GM23248 (cell line): Measurements from ENCODE around the gene SLC9A4.

Experiments used
- EZH2 ChIP-seq: fragments of 200-600 bp; sonication (generic); IDR thresholded peaks from 2 replicates; pipeline ENCODE4 v1.6.1; 2018; ENCODE audit warnings: antibody characterized with exemption, mild to moderate bottlenecking; ENCODE audit not compliant: insufficient read depth, poor library complexity, severe bottlenecking
- EZH2phosphoT487 ChIP-seq: fragments of 200-600 bp; sonication (generic); IDR thresholded peaks from 2 replicates; pipeline ENCODE4 v1.6.1; 2018; ENCODE audit warnings: antibody characterized with exemption, moderate library complexity, mild to moderate bottlenecking, low read depth; ENCODE audit not compliant: insufficient read depth

DNA sequence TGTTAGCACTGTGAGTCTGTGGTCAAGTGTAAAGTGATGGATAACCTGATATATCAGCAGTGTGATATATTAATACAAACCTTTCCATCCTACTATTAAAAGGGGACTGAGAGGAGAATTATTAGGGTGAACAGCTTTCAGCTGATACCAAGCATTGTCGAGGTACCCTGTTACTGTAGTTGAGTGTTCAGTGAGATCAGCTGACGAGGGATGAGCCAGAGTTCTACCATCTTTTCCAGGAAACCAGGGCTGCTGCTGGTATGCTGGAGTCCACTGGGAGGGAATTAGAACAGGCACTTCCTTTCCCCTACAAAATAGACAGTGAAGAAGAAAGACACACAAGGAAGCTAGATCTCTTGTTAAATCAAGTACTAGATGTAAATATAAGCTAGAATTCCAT is 49.7 kb upstream of the SLC9A4 start:
- no peak for TF ChIP-seq EZH2phosphoT487
- no peak for TF ChIP-seq EZH2
